ENCODE results near the gene ELFN2. TPM values are rescaled to one million over a fixed set of nuclear protein-coding genes. Genes with fewer than 3 reads are reported as not detected.

Gene ELFN2
- total and polyA plus RNA-seq, 9 donors, result 0.01 to 0.05 (median 0.03) TPM; not detected in 5

GRCh38 chr22:37369483-37369882 lies 57.8 kb downstream of the ELFN2 start:
- Histone ChIP-seq H3K4me1 (ENCODE audit: insufficient read depth) (no peaks in the 10 kb centered on the region), H3K27me3 (no peaks in the 10 kb centered on the region), H3K36me3 (no peaks in the 10 kb centered on the region), H3K27ac (no peak overlapping the region), H3K9me3 (no peaks in the 10 kb centered on the region), H3K4me3 (no peak overlapping the region)
- DNase-seq, result no peak
- TF ChIP-seq POLR2A (IDR thresholded peaks at IDR 0.05) (no peak), EP300 (IDR thresholded peaks at IDR 0.05) (no peak), CTCF (IDR thresholded peaks at IDR 0.05) (no peak)
- intact Hi-C loops (cut with DNase I), result no loop called here
- WGBS, 3 donors, result 83 to 86% (median 85%) methylated on average over 10 of the region's 10 CpGs

GRCh38 chr22:37368058-37368457 lies 59.2 kb downstream of the ELFN2 start:
- H3K27ac ChIP-seq, result no peak overlapping the region

GRCh38 chr22:37366601-37367000 lies 60.7 kb downstream of the ELFN2 start:
- Histone ChIP-seq H3K27ac (no peak overlapping the region), H3K9me3 (no peaks in the 10 kb centered on the region), H3K27me3 (no peaks in the 10 kb centered on the region), H3K4me1 (ENCODE audit: insufficient read depth) (no peaks in the 10 kb centered on the region), H3K36me3 (no peaks in the 10 kb centered on the region), H3K4me3 (no peak overlapping the region)
- intact Hi-C loops (cut with DNase I), result no loop called here
- no peak for TF ChIP-seq EP300 (IDR thresholded peaks at IDR 0.05)
- TF ChIP-seq POLR2A (IDR thresholded peaks at IDR 0.05), result no peak
- TF ChIP-seq CTCF (IDR thresholded peaks at IDR 0.05), result no peak
- no peak for DNase-seq
- 89 to 92% (median 91%) methylated on average over 8 of the region's 8 CpGs for WGBS, 3 donors

More at GRCh38 chr22:37368058-37368457, 59.2 kb downstream of the ELFN2 start:
- WGBS, 3 donors, result 89 to 95% (median 89%) methylated on average over 4 of the region's 4 CpGs
- H3K9me3 ChIP-seq, result no peaks in the 10 kb centered on the region
- no peak for DNase-seq
- H3K4me3 ChIP-seq, result no peak overlapping the region
- no peaks in the 10 kb centered on the region for H3K36me3 ChIP-seq
- intact Hi-C loops (cut with DNase I), result no loop called here
- TF ChIP-seq EP300 (IDR thresholded peaks at IDR 0.05) (no peak), POLR2A (IDR thresholded peaks at IDR 0.05) (no peak), CTCF (IDR thresholded peaks at IDR 0.05) (no peak)
- H3K27me3 ChIP-seq, result no peaks in the 10 kb centered on the region
- H3K4me1 ChIP-seq (ENCODE audit: insufficient read depth), result no peaks in the 10 kb centered on the region

GRCh38 chr22:37365950-37366349 lies 61.3 kb downstream of the ELFN2 start:
- Histone ChIP-seq H3K4me1 (ENCODE audit: insufficient read depth) (no peaks in the 10 kb centered on the region), H3K4me3 (no peak overlapping the region), H3K9me3 (no peaks in the 10 kb centered on the region), H3K27me3 (no peaks in the 10 kb centered on the region), H3K36me3 (no peaks in the 10 kb centered on the region), H3K27ac (no peak overlapping the region)
- intact Hi-C loops (cut with DNase I), result no loop called here
- TF ChIP-seq EP300 (IDR thresholded peaks at IDR 0.05), result no peak
- no peak for TF ChIP-seq CTCF (IDR thresholded peaks at IDR 0.05)
- no peak for TF ChIP-seq POLR2A (IDR thresholded peaks at IDR 0.05)
- no peak for DNase-seq
- 78 to 86% (median 86%) methylated on average over 10 of the region's 10 CpGs for whole genome bisulfite sequencing, 3 donors
